ENCODE data around the gene IL1B. TPM values are rescaled to one million over a fixed set of nuclear protein-coding genes. Genes with fewer than 3 reads are reported as not detected.

Gene IL1B
- total and polyA plus RNA-seq, 2 experiments from 2014 or later: 0.86 to 2.2 TPM

DNA sequence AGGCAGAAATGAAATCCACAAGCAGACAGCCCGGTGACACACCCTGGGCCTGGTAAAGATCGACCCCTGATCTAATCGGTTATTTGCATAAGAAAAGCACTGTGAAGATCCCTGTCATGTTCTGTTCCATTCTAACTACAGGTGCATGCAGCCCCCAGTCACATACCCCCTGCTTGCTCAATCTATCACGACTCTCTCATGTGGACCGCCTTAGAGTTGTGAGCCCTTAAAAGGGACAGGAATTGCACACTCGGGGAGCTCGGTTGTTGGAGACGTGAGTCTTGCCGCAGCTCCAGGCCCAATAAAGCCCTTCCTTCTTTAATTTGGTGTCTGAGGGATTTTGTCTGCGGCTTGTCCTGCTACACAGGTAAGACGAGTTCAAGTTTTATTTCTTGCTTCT is 13.4 kb upstream of the IL1B start:
- TF ChIP-seq EZH2 (IDR thresholded peaks at IDR 0.05; ENCODE audit: insufficient read depth, poor library complexity, severe bottlenecking) (no peak), EZH2phosphoT487 (IDR thresholded peaks at IDR 0.05; ENCODE audit: insufficient read depth, low read depth) (no peak)

DNA sequence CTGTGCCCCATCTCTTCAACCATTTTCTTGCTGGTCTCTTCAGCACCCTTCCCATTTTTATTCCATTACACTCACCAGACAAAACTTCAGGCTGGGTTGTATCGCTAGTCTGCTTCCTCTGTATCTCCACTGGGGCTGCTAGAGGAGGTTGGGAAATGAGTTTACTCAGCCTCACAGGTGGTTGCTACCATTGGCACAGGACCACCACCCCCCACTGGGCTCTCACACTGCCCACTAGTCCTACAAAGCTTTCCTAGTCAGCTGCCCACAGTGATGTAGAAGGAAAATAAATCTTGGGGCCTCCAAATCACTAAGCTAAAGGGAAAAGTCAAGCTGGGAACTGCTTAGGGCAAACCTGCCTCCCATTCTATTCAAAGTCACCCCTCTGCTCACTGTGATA is 12.3 kb upstream of the IL1B start:
- Histone ChIP-seq H3K79me2 (ENCODE audit: insufficient read depth) (no peaks in the 10 kb centered on the region), H3K27ac (no peak overlapping the region), H2AFZ (no peak overlapping the region), H3K9me3 (ENCODE audit: low read depth) (no peaks in the 10 kb centered on the region), H3K4me3 (no peak overlapping the region), H3K36me3 (ENCODE audit: low read depth) (no peaks in the 10 kb centered on the region), H3K27me3 (replicated peaks; ENCODE audit: insufficient read depth) (no peaks in the 10 kb centered on the region), H3K9ac (no peak overlapping the region), H3K9me2 (ENCODE audit: insufficient read depth) (no peaks in the 10 kb centered on the region), H3K4me1 (ENCODE audit: insufficient read depth) (no peaks in the 10 kb centered on the region), H3K4me2 (ENCODE audit: unreplicated experiment) (no peak overlapping the region), H3F3A (ENCODE audit: insufficient read depth) (no peaks in the 10 kb centered on the region), H4K20me1 (ENCODE audit: insufficient read depth) (no peaks in the 10 kb centered on the region)
- 96 to 100% methylated on average over 1 of the region's 1 CpG for WGBS, 2 experiments (ENCODE audit: low coverage in 1 of 2, low lambda C conversion rate in 2 of 2, missing lambda C conversion rate in 2 of 2)
- no peak for DNase-seq
- TF ChIP-seq EZH2phosphoT487 (IDR thresholded peaks at IDR 0.05; ENCODE audit: insufficient read depth, low read depth): no peak
- TF ChIP-seq EZH2 (IDR thresholded peaks at IDR 0.05; ENCODE audit: insufficient read depth, poor library complexity, severe bottlenecking): no peak
- in situ Hi-C loops (cut with MboI): no loop called here

More for the DNA sequence above, 13.4 kb upstream of the IL1B start:
- no peaks in the 10 kb centered on the region for H3K27me3 ChIP-seq (replicated peaks; ENCODE audit: insufficient read depth)
- in situ Hi-C loops (cut with MboI): no loop called here
- H3K9ac ChIP-seq: no peak overlapping the region
- H3K9me3 ChIP-seq (ENCODE audit: low read depth): no peaks in the 10 kb centered on the region
- no peaks in the 10 kb centered on the region for H4K20me1 ChIP-seq (ENCODE audit: insufficient read depth)
- H3K36me3 ChIP-seq (ENCODE audit: low read depth): no peaks in the 10 kb centered on the region
- no peak overlapping the region for H2AFZ ChIP-seq
- no peaks in the 10 kb centered on the region for H3K4me1 ChIP-seq (ENCODE audit: insufficient read depth)
- no peaks in the 10 kb centered on the region for H3K79me2 ChIP-seq (ENCODE audit: insufficient read depth)
- no peak overlapping the region for H3K4me2 ChIP-seq (ENCODE audit: unreplicated experiment)
- no peaks in the 10 kb centered on the region for H3F3A ChIP-seq (ENCODE audit: insufficient read depth)
- no peak overlapping the region for H3K27ac ChIP-seq
- no peaks in the 10 kb centered on the region for H3K9me2 ChIP-seq (ENCODE audit: insufficient read depth)
- no peak for DNase-seq
- H3K4me3 ChIP-seq: no peak overlapping the region
- WGBS, 2 experiments (ENCODE audit: low coverage in 1 of 2, low lambda C conversion rate in 2 of 2, missing lambda C conversion rate in 2 of 2): 87 to 92% methylated on average over 11 of the region's 11 CpGs

- no peak for DNase-seq
- Histone ChIP-seq H3K9ac (no peak overlapping the region), H3K9me3 (ENCODE audit: low read depth) (no peaks in the 10 kb centered on the region), H3K9me2 (ENCODE audit: insufficient read depth) (no peaks in the 10 kb centered on the region), H3K27me3 (replicated peaks; ENCODE audit: insufficient read depth) (no peaks in the 10 kb centered on the region), H3K36me3 (ENCODE audit: low read depth) (no peaks in the 10 kb centered on the region), H2AFZ (no peak overlapping the region), H4K20me1 (ENCODE audit: insufficient read depth) (no peaks in the 10 kb centered on the region), H3K4me2 (ENCODE audit: unreplicated experiment) (no peak overlapping the region), H3K4me1 (ENCODE audit: insufficient read depth) (no peaks in the 10 kb centered on the region), H3K27ac (no peak overlapping the region), H3F3A (ENCODE audit: insufficient read depth) (no peaks in the 10 kb centered on the region), H3K79me2 (ENCODE audit: insufficient read depth) (no peaks in the 10 kb centered on the region), H3K4me3 (no peak overlapping the region)
- TF ChIP-seq EZH2 (IDR thresholded peaks at IDR 0.05; ENCODE audit: insufficient read depth, poor library complexity, severe bottlenecking): no peak
- TF ChIP-seq EZH2phosphoT487 (IDR thresholded peaks at IDR 0.05; ENCODE audit: insufficient read depth, low read depth): no peak
- in situ Hi-C loops (cut with MboI): no loop called here
- WGBS, 2 experiments (ENCODE audit: low coverage in 1 of 2, low lambda C conversion rate in 2 of 2, missing lambda C conversion rate in 2 of 2): 65 to 68% methylated on average over 6 of the region's 6 CpGs
These were observed 9.5 kb upstream of the IL1B start for GRCh38 chr2:112846031-112846430.

- Histone ChIP-seq H3K4me1 (ENCODE audit: insufficient read depth) (peaks cover 7% of the 10 kb centered on the region; the same call in 1 of the 2 replicates), H3K4me2 (ENCODE audit: unreplicated experiment) (no peak overlapping the region), H3K9ac (no peak overlapping the region), H2AFZ (no peak overlapping the region), H3K36me3 (ENCODE audit: low read depth) (no peaks in the 10 kb centered on the region), H3K9me2 (ENCODE audit: insufficient read depth) (no peaks in the 10 kb centered on the region), H3F3A (ENCODE audit: insufficient read depth) (no peaks in the 10 kb centered on the region), H3K27me3 (replicated peaks; ENCODE audit: insufficient read depth) (no peaks in the 10 kb centered on the region), H3K4me3 (no peak overlapping the region), H3K9me3 (ENCODE audit: low read depth) (no peaks in the 10 kb centered on the region), H3K27ac (no peak overlapping the region), H3K79me2 (ENCODE audit: insufficient read depth) (no peaks in the 10 kb centered on the region), H4K20me1 (ENCODE audit: insufficient read depth) (no peaks in the 10 kb centered on the region)
- no peak for TF ChIP-seq EZH2 (IDR thresholded peaks at IDR 0.05; ENCODE audit: insufficient read depth, poor library complexity, severe bottlenecking)
- no peak for TF ChIP-seq EZH2phosphoT487 (IDR thresholded peaks at IDR 0.05; ENCODE audit: insufficient read depth, low read depth)
- 56 to 58% methylated on average over 2 of the region's 2 CpGs for WGBS, 2 experiments (ENCODE audit: low coverage in 1 of 2, low lambda C conversion rate in 2 of 2, missing lambda C conversion rate in 2 of 2)
- in situ Hi-C loops (cut with MboI): no loop called here
- no peak for DNase-seq
These were observed 7.3 kb upstream of the IL1B start for GRCh38 chr2:112843836-112844235.

DNA sequence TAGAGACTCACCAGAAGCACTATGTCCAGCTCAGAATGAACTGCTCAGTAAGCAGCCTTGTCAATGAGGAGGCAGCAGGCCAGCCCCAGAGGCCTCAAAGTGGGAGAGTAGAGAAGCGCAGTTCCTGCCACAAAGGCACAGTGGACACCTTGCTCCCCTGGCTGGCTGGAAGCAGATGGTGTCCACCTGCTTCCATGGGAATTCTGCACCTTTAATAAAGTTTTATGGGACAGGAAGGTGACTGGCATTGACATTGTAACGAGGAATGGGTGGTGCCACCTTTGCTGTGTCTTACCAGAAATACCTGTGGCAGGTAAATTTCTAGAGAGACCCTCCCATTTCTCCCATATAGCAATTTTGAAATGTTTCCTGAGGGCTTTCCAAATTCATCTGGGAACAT is 6.7 kb upstream of the IL1B start:
- no peak overlapping the region for H3K4me3 ChIP-seq
- H3K4me2 ChIP-seq (ENCODE audit: unreplicated experiment): no peak overlapping the region
- H3K9me3 ChIP-seq (ENCODE audit: low read depth): no peaks in the 10 kb centered on the region
- no peak overlapping the region for H2AFZ ChIP-seq
- H3K27me3 ChIP-seq (replicated peaks; ENCODE audit: insufficient read depth): no peaks in the 10 kb centered on the region
- no peaks in the 10 kb centered on the region for H3K79me2 ChIP-seq (ENCODE audit: insufficient read depth)
- peaks cover 7% of the 10 kb centered on the region; the same call in 1 of the 2 replicates for H3K4me1 ChIP-seq (ENCODE audit: insufficient read depth)
- no peak for DNase-seq
- no peaks in the 10 kb centered on the region for H3K9me2 ChIP-seq (ENCODE audit: insufficient read depth)
- H3K9ac ChIP-seq: no peak overlapping the region
- TF ChIP-seq EZH2phosphoT487 (IDR thresholded peaks at IDR 0.05; ENCODE audit: insufficient read depth, low read depth): no peak
- no peak for TF ChIP-seq EZH2 (IDR thresholded peaks at IDR 0.05; ENCODE audit: insufficient read depth, poor library complexity, severe bottlenecking)
- no peaks in the 10 kb centered on the region for H3F3A ChIP-seq (ENCODE audit: insufficient read depth)
- no peaks in the 10 kb centered on the region for H4K20me1 ChIP-seq (ENCODE audit: insufficient read depth)
- no peak overlapping the region for H3K27ac ChIP-seq
- H3K36me3 ChIP-seq (ENCODE audit: low read depth): no peaks in the 10 kb centered on the region
- 50 to 67% methylated on average over 2 of the region's 2 CpGs for WGBS, 2 experiments (ENCODE audit: low coverage in 1 of 2, low lambda C conversion rate in 2 of 2, missing lambda C conversion rate in 2 of 2)
- in situ Hi-C loops (cut with MboI): no loop called here

All from GM23248 (cell line).